Urinary bladder (tissue), 4 donors: Measurements from ENCODE around the gene ENSA. TPM values are rescaled to one million over a fixed set of nuclear protein-coding genes. Genes with fewer than 3 reads are reported as not detected.
"Not testable (repeated sequence)": the region's sequence is repeated elsewhere in the genome, so short reads cannot be mapped to it uniquely, and the experiment has no call there.

ENCODE experiments used
- DNase-seq: peaks from one replicate; pipeline ENCODE4 v3.0.0-alpha.2; 2015; ENCODE audit errors: extremely low spot score
- H3K27ac ChIP-seq: one replicate; pipeline ENCODE4 v1.5.1; 2013; ENCODE audit warnings: low read depth, mild to moderate bottlenecking, moderate library complexity
- H3K36me3 ChIP-seq: one replicate; pipeline ENCODE4 v1.6.1; 2013; ENCODE audit warnings: mild to moderate bottlenecking, moderate library complexity; ENCODE audit not compliant: insufficient read depth
- H3K4me1 ChIP-seq: one replicate; pipeline ENCODE4 v1.6.1; 2013; ENCODE audit warnings: mild to moderate bottlenecking, moderate library complexity; ENCODE audit not compliant: insufficient read depth
- H3K4me3 ChIP-seq: one replicate; pipeline ENCODE4 v1.5.1; 2013; ENCODE audit warnings: low read depth, low read length
- WGBS: extraction: QIAGEN DNeasy Blood & Tissue Kit; methylation state at CpG from one replicate; pipeline ENCODE4 v1.1.7; 2013; 5-methylcytosine and 5-hydroxymethylcytosine counted together
- polyA plus RNA-seq: library from polyadenylated mRNA; stranded (reverse); fragments of 200-250 nt; gene quantifications from one replicate; pipeline ENCODE4 v1.2.3, GENCODE V29; 2013
- total RNA-seq: library from RNA; depleted of rRNA; stranded (reverse); fragments of >200 nt; gene quantifications from one replicate; pipeline ENCODE4 v1.2.3, GENCODE V29; 2014
- donor health status: healthy with polysubstance abuse.
- donor health status: healthy.

The ENSA gene
- total RNA-seq, result 107 TPM
- 152 TPM for polyA plus RNA-seq

GRCh38 chr1:150629115-150629928, at the start of gene ENSA:
Gene ENSA, minus strand, starts transcription at chr1:150629612. Its CDS starts 142 bp downstream, at chr1:150629470.
- peak within 1 kb of the TSS; percentile 62 for H3K4me3 ChIP-seq
- peaks cover 3% of the 10 kb centered on the region for H3K4me1 ChIP-seq
- H3K36me3 ChIP-seq, result peaks cover 4% of the 10 kb centered on the region
- WGBS, result under 1% methylated on average over 49 of the region's 49 CpGs
- peak; percentile 98 for DNase-seq
- H3K27ac ChIP-seq, result peak within 1 kb of the TSS; percentile 99

- Histone ChIP-seq H3K4me1 (no peaks in the 10 kb centered on the region), H3K36me3 (peaks cover 4% of the 10 kb centered on the region), H3K27ac (no peak overlapping the region), H3K4me3 (no peak overlapping the region)
- 97% methylated on average over 1 of the region's 1 CpG for WGBS
- DNase-seq, result no peak
Measured at GRCh38 chr1:150678988-150679387, 49.6 kb upstream of the ENSA start.

- Histone ChIP-seq H3K4me1 (no peaks in the 10 kb centered on the region), H3K4me3 (no peak overlapping the region), H3K36me3 (peaks cover 2% of the 10 kb centered on the region), H3K27ac (no peak overlapping the region)
- no peak for DNase-seq
- WGBS, result 94% methylated on average over 4 of the region's 4 CpGs
Measured at GRCh38 chr1:150674881-150675280, 45.5 kb upstream of the ENSA start.

- 94% methylated on average over 7 of the region's 7 CpGs for WGBS
- DNase-seq, result no peak
- H3K4me3 ChIP-seq, result no peak overlapping the region
- H3K4me1 ChIP-seq, result peaks cover 1% of the 10 kb centered on the region
- H3K36me3 ChIP-seq, result peaks cover 2% of the 10 kb centered on the region
- H3K27ac ChIP-seq, result no peak overlapping the region
Measured at GRCh38 chr1:150663321-150663720, 33.9 kb upstream of the ENSA start.

- H3K27ac ChIP-seq, result no peak overlapping the region
- DNase-seq, result no peak
- H3K4me1 ChIP-seq, result no peaks in the 10 kb centered on the region
- H3K36me3 ChIP-seq, result peaks cover 2% of the 10 kb centered on the region
- H3K4me3 ChIP-seq, result no peak overlapping the region
- WGBS, result 96% methylated on average over 9 of the region's 9 CpGs
Measured at GRCh38 chr1:150662811-150663210, 33.4 kb upstream of the ENSA start.

GRCh38 chr1:150661156-150661555, 31.7 kb upstream of the ENSA start:
- WGBS, result 93% methylated on average over 5 of the region's 5 CpGs
- Histone ChIP-seq H3K4me3 (no peak overlapping the region), H3K36me3 (peaks cover 2% of the 10 kb centered on the region), H3K27ac (no peak overlapping the region), H3K4me1 (no peaks in the 10 kb centered on the region)
- DNase-seq, result no peak

GRCh38 chr1:150660584-150660983, 31.2 kb upstream of the ENSA start:
- no peak for DNase-seq
- peaks cover 2% of the 10 kb centered on the region for H3K36me3 ChIP-seq
- H3K4me1 ChIP-seq, result no peaks in the 10 kb centered on the region
- 99% methylated on average over 4 of the region's 4 CpGs for WGBS
- no peak overlapping the region for H3K27ac ChIP-seq
- H3K4me3 ChIP-seq, result no peak overlapping the region

GRCh38 chr1:150657064-150657463, 27.7 kb upstream of the ENSA start:
- DNase-seq, H3K4me3 ChIP-seq, H3K4me1 ChIP-seq, H3K36me3 ChIP-seq, H3K27ac ChIP-seq: not testable (repeated sequence)
- 84% methylated on average over 4 of the region's 4 CpGs for WGBS

- not testable (repeated sequence) for H3K4me1 ChIP-seq, H3K27ac ChIP-seq, H3K36me3 ChIP-seq, H3K4me3 ChIP-seq, DNase-seq
- 91% methylated on average over 10 of the region's 10 CpGs for WGBS
Measured at GRCh38 chr1:150654635-150655034, 25.2 kb upstream of the ENSA start.

- H3K4me3 ChIP-seq, result no peak overlapping the region
- WGBS, result 82% methylated on average over 1 of the region's 1 CpG
- no peaks in the 10 kb centered on the region for H3K36me3 ChIP-seq
- no peak overlapping the region for H3K27ac ChIP-seq
- DNase-seq, result peak; percentile 28
- H3K4me1 ChIP-seq, result no peaks in the 10 kb centered on the region
Measured at GRCh38 chr1:150650193-150650592, 20.8 kb upstream of the ENSA start.

- H3K4me3 ChIP-seq, result no peak overlapping the region
- no peak for DNase-seq
- 91% methylated on average over 5 of the region's 5 CpGs for WGBS
- H3K36me3 ChIP-seq, result no peaks in the 10 kb centered on the region
- H3K4me1 ChIP-seq, result no peaks in the 10 kb centered on the region
- no peak overlapping the region for H3K27ac ChIP-seq
Measured at GRCh38 chr1:150649441-150650075, 20.1 kb upstream of the ENSA start.

GRCh38 chr1:150642296-150642695, 12.9 kb upstream of the ENSA start:
- 42% methylated on average over 4 of the region's 4 CpGs for WGBS
- no peak for DNase-seq
- H3K4me1 ChIP-seq, result no peaks in the 10 kb centered on the region
- H3K4me3 ChIP-seq, result no peak overlapping the region
- no peak overlapping the region for H3K27ac ChIP-seq
- no peaks in the 10 kb centered on the region for H3K36me3 ChIP-seq

- H3K4me3 ChIP-seq, H3K36me3 ChIP-seq, DNase-seq, H3K27ac ChIP-seq, H3K4me1 ChIP-seq: not testable (repeated sequence)
- WGBS, result 71% methylated on average over 9 of the region's 9 CpGs
Measured at GRCh38 chr1:150641126-150641815, 11.9 kb upstream of the ENSA start.

GRCh38 chr1:150638430-150638829, 9.0 kb upstream of the ENSA start:
- DNase-seq, H3K4me1 ChIP-seq, H3K36me3 ChIP-seq, H3K4me3 ChIP-seq, H3K27ac ChIP-seq: not testable (repeated sequence)
- 93% methylated on average over 6 of the region's 6 CpGs for WGBS
